Activated CD4-positive, CD25-positive, alpha-beta regulatory T cell treated with anti-CD3 and anti-CD28 coated beads, Interleukin-2, amount 50 U/mL, for 72 hours (primary cell): ENCODE measurements around the gene CCR6.

Experiments
- DNase-seq: peaks from one replicate; pipeline ENCODE4 v3.0.0; 2021

CCR6 gene

DNA sequence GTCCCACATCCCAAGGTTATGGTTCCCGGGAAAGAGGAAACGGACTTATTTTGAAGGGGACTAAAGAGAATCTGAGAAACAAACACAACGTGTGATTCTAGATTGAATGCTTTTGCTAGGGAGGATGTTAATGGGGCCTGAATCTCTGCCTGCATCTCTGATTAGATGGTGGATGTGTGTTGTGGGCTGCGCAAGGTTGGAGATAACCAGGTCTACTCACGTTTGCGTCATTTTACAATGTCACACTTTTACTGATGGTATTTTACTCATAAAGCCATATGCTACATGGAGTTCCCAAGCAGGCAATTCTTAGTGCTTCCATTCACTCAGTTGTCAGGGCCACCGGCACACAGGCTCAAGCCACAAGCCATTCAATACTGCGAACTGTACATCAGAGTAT is 23.2 kb upstream of the CCR6 start:
- no peak for DNase-seq

DNA sequence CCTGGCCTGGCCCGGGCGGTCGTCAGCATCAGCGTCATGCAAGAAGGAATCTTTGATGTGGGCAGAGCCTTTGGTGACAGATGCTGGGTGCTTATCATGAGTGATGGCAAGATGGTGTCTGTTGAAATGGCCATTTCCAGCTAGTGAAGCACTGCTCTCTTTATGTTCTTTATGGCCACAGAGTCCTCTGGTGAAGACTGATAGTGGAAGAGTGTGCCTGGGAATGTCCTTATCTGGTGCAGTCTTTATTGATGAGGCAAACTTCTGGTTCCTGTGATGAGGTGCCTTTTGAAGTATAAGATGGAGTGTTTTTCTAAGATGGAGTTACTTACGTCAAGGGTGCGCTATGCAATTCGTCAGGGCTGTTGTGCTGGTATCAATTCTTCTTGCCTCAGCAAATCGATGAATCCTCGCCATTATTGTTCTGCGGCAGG is 22.6 kb upstream of the CCR6 start:
- no peak for DNase-seq

DNA sequence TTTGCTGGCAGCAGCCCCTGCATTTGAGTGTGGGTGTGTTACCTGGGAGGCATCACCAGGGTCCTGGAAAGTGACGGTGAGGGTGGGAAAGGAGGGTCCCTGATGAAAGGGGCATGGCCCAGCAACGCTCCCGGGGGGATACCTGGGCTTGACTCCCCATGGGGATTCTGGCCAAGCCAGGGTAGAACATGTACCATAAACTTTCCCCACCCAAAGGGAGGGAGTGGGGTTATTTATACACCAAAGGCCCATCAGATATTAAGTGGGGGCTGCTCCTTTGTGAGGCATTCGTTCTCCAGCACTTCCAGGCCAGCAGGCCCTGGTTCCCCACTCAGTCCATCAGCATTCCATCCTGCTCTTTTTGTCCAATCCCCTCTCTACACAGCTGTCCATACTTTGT is 20.6 kb upstream of the CCR6 start:
- DNase-seq = no peak

DNA sequence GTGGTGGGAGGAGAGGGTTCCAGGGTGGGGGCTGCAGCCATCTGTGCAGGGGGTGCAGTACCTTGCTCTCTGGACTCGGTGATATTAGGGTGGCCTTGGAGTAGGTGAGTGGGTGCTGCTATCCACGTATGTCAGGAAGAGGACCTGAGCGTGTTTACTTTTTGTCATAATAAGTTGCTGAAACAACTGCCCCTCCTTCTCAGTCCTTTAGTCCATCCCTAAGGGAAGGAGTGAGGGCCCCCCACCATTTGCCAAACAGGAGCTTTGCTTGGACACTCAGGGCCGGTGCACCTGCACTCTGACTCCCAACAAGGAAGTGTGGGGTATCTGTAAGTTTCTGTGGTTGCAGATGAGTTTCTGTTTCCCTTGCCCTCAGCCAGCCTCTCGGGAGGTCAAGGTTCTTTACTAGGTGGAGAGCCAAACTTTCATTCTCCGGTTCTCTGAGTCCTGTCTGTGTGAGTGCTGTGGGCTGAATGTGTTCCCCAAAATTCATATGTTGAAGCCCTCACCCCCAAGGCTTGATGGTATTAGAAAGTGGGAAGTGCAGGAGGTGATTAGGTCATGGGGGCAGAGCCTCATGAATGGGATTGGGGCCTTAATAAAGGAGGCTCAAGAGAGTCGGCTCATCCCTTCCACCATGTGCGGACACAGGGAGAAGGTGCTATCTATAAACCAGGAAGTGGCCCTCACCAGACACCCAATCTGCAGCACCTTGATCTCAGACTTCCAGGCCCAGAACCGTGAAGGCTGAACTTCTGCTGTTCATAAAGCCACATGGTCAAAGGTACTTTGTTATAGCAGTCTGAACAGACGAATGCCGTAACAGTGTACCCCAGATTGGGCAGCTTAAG is 19.6 kb upstream of the CCR6 start:
- DNase-seq = no peak

DNA sequence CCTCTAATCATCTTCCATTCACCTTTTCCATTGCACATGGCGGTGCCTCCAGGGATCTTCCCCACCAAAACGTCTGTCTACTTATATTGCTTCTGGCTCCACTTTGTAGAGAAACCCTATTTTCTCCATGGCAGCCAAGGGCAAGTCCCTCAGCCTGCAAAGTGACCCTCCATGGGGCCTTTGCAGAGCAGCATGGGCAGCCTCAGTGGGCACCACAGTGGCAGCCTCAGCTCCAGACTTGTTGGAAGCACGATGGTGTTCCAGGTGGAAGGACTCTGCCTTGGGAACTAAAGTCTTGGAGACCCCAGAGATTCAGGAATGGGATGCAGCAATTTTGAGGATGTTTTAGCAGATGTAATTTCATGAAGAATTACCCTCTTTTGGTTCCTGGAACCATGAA is 18.5 kb upstream of the CCR6 start:
- DNase-seq = no peak

DNA sequence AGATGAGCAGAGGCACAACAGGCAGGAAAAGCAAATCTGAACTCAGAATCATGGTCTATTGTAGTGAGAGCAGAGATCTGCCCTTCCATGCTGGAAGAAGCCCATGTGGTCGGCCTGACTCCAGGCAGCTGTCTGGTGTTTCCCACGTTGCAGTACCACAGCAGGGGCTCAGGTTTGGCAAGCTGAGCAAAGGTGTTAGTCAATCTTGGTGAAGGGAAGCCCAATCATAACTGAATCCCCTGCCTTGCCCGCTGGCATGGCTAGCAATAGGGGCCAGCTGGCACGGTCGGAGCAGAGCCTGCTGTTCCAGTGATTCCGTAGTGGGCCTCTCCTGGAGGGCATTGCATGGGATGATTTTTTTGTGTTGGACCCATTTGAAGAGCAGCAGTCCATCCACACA is 17.8 kb upstream of the CCR6 start:
- DNase-seq = no peak

DNA sequence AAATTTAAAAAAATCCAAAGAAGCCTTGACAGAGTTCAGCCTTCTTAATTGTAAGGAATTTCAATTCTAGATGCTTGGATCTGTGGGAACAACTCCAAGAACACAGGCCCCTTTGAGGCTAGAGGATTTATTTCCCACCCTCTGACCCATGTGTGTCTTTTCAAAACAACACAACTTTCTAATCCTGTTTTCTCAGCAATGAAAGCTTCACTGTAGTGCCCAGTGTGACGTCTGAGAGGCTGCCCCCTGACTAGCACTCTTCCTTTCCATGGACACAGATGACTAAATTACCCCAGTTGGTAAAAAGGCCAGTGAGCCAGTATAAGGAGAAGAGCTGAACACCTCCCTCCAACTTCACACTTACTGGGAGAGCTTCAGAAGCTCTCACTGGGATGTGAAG is 16.5 kb upstream of the CCR6 start:
- no peak for DNase-seq

DNA sequence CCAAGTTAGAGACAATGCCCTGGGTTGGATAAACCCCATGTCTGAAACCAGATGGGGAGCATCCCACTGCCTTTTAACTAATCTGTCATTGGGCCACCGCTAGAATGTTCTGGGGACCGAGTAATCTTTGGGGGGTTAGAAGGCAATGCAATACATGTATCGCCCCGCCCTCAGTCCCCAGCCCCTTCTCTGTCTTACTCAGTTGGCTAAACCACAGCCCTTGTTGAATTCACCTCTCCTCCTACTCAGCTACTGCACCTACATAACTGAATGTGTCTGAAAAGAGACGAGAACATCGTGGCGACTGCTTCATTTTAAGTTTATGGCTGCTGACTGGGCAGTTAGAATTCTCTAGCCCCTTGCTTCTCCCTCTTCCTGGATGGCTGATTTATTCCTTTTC is 15.1 kb upstream of the CCR6 start:
- DNase-seq = no peak

DNA sequence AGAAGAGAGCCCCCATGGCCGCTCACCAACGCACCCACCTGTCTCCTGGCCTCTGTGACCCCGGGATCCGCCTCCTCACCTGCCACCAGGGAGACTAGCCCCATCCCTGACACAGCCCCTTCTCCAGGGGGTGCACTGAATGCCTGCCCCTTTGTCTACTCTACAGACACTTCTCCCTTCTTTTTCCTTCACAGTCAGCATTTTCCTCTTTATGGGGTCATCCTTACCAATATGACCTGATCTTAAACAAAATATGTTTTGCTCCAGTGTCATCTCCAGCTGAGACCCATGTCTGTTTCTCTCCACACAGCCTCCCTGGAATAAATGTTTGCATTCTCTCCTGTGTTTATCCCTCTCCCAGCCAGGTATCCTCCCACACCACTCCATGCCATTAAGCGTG is 14.6 kb upstream of the CCR6 start:
- no peak for DNase-seq

DNA sequence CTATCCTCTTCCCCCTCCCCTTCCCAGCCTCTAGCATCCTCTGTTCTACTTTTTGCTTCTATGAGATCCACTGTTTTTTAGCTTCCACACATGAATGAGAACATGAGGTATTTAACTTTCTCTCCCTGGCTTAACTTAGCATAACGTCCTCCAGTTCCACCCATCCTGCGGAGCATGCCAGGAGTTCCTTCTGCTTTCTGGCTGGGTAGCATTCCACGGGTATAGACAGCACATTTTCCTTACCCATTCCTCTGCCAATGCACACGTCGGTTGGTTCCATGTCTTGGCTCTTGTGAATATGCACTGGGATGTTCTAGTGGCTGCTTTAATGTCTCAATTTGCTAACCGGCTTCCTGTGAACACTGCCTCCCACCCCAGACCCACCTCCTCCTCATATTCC is 13.2 kb upstream of the CCR6 start:
- DNase-seq = no peak

DNA sequence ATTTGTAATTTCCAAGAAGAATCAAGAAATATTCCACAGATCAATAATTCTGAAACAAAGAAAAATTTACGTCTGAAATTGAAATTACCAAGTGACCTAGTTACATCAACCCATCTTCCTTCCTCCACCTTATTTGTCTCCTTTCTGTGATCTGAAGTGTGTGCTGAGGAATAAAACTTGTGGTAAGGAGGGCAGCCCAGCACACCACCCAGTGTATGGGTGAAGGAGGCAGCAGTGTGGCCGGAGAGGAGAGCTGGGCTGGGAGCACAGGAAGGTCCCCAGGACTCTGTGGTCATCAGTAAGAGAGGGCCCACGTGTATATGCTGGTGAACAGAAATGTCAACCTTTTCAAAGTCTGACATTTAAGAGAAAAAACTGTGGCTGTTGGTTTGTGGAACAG is 11.3 kb upstream of the CCR6 start:
- DNase-seq = no peak

DNA sequence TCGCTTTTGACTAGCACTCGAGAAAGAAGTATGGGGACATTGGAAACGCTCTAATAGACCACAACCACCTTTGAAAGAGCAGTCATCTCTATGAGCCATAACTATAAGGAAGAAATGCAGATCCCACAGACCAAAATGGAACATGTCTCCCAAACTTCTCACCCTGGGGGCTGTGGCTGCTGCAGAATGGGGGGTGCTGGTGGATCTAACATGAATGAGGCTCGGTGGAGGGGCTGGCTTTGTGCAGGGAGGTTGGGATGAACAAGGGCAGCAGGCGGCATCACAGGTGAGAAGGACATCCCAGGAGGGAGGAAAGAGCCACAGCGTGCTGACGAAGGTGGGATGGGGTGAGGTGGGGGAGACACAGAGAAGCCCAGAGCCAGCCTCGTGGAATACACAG is 10.5 kb upstream of the CCR6 start:
- DNase-seq = no peak

DNA sequence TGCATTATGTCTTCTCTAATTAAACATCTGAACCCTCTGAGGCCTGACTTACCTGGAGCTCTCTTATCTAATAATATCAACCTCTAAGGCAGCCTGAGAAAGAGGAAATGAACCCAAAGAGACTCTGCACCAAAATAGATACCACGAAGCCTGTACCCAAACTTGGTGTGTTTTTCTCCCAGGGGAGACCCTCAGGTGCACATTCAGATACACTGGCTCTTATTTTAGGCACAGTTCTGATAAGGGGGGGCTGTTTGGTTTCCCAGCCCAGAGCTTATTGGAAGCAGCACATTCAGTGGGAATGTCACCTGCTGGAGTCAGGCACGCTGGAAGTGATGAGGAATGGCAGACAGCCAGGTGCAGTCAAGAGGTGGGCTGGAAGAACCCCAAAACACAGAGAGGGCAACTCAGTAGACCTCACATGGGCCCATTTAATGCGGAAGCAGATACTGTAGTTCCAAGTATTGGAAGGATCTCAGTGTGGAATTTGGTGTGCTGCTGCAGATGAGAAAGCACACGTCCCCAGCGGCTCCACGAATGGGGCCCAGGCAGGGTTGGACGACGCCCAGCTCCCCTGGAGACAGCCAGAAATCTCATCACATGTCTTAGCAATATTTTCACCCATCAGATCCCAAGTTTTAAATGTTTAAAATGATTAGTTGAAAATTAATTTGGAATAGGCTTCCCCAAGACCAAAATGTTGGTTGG is 9.7 kb upstream of the CCR6 start:
- DNase-seq = no peak

DNA sequence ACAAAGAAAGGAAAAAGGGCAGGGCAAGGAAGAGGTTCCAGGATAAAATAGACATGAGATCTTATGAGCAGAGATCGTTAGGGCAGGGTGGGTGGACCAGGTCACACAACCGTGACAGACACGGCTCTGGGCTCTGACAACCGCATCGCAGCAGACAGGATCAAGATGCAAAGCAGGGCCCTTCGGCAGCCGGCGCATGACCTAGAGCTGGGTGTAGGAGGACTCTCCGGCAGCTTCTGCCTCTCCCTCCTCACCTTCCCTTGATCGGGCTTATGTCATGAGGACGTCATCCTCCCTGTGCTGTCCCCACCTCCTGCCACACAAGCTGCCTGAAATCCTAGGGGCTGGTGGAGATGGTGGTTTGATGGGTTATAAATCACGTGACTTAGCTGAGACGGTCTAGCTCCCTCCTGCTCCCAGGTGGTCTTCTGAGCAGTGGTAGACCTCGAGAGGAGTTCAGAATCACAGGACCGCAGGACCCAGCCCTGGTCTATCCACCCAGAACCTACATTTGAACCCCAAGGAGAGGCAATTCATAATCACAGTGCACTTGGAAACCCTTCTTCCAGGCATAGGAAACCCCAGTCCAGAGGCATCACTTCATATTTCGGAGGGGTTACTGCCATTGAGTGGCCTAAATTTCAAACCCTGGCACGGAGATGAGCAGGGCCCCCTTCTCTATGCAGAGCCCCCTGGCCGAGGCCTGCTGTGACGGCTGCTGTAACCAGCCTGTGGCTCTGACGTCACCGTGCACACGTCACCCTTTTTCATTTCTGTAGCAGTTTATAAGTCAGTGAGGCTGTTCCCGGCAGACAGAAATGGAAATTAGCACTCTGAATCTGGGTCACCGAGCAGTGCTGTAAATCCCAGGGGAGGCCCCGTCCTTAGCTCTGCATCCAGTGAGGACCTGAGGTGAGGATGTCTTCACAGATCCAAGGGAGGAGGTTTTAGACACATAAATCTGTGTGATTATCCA is 8.7 kb upstream of the CCR6 start:
- DNase-seq = no peak

DNA sequence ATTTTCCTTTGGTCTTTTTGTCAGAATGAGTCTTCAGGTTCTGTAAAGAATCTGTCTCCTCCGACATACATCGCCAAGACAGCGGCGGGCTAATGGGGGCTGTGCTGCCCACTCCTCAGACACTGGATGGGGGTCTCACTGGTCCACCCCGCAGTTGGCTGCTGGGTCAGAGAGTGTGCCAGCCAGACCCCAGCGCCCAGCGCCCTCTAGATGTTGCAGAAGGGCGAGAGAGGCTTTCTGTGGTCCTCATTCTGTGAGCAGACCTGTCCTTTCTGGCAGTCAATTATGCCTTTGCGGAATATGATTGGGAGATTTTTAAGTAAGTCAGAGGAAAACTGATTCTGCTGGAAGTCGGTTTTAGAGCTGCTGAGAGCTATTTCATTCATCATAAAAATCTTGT is 7.8 kb upstream of the CCR6 start:
- DNase-seq = no peak

DNA sequence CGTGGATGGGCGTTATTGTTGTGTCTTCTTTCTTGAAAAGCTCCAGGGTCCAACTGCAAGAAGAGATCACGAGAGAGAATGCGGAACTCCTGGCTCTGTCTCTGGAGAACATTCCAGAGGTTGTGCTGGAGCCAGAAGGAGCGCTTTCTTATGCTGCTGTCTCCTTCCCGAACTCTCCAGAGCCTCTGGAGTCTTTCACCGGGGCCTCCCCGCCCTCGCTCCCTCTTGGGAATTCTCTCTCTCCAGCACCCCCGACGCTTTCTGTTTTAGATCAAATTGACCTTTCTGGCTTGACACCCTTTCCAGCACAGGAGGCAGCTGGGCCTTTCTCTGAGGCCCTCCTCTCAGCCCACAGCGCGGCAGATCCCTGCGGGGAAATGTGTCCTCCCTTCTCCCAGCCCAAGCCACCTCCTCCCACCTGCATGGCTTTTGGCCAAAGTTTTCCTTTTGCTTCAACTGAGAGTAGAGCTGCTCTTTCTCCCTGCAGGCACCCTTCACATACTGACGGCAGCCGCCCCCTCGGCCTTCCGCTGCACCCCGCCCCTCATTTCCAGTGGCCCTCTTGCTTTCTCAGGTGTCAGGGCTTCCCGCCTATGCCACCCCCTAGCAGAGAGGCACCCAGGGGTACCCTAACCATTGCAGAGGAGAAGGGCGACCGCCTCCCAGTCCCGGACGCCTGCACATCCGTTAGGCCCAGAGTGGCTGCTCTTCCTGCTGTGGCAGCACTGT is 6.6 kb upstream of the CCR6 start:
- no peak for DNase-seq

DNA sequence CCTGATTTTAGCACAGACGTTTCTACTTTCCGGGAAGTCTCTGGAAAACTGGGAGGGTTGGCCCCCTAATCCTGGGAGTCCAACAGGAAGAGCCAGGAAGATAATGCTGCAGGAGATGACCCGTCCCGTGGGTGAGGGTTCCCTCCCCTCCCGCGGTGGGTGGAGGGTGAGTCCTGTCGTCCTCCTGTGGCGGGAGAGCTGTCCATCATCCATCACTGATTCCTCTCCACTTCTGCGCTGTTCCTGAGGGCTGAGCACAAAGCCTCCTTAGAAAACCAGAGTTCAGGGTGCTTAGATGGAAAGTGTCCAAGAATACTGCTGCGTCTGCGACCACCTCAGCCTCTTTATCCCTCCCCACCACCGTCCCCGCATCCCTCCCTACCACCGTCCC is 6.1 kb upstream of the CCR6 start:
- no peak for DNase-seq

DNA sequence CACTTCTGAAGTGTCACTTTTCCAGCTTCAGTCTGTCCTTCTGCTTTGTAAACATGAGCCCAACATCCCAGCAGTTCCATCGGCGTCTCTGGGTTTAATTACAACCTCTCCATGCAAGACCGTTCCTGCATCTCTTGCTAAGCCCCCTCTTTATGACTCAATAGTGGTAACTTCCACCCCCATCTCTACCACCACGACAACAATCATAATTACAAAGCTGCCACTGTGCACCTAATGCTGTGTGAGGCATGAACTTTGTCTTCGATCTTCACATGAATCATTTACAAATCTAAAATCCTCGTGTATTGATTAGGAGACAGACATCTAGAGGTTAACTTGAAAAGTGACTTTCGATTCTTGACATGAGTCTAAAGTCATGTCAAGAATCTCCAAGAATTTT is 4.9 kb upstream of the CCR6 start:
- no peak for DNase-seq

DNA sequence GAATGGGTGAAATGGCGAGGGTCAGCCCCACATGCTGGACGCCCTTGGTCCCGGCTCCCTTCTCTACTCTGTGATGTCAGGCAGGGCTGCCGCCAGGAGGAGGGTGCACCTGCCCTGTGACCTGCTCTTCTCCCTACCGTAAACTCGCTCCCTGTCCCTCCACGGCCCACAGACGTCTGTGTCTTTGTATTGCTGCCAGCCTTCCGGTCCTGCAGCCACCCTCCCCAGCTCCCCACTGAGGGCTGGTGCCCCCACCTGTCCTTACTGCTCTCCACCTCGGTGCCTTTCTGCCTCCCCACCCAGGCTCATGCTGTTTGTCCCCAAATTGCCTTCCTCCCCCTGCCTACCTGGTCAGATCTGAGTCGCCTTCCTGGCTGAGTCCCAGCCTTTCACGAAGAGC is 4.1 kb upstream of the CCR6 start:
- no peak for DNase-seq

DNA sequence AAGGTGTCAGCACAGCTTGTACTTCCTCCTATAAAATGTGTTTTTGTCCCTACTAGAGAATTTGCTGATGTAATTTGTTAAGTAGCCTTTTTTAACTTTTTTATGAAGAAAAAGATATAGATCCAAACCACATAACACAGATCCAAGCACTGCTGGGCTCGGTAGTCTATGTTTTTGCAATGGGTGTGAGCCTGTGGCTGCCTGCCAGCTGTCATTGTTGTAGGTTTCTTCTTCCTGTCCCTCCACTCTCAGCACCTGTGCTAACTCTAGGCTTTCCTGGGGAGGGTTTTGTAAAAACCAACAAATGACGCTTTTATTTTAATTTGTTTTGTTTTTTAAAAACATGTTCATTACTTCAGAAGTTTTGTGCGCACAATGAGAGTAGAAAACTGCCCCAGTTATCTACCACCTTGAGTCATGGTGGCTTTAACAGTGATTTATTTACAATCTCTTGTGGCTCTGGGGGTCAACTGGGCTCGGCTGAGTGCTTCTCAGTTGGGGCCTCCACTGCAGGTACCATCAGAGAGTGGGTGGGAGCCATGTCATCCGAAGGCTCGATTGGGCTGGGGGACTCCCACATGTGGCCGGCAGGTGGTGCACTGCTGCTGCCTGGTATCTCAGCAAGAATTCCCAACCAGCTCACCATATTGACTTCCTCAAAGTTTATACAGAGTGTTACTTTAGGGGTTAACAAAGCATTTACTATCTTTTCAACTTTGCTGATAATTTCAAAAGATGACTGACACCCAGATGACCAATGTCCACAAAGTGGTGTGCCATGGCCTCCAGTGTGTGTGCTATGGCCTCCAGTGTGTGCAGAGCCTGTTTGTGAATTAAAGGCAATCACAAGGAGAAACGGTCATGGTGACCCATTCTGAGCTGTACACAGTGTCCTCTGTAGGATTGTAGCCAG is 3.0 kb upstream of the CCR6 start:
- DNase-seq = no peak

DNA sequence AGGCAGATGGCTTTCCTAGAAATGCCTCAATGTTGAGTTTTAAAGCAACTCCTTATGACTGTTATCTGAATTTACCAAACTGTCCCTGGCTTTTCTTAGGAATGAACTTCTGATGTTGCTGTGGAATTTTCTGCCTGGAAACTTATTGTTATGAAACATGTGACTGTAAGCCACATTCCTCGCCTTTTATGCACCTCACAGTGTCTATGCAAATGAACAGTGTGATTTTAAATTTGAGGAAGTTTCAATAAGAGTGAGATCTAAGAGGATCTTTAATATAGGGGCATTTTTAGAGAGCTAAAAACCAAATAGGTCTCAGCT is 2.4 kb upstream of the CCR6 start:
- DNase-seq = no peak

DNA sequence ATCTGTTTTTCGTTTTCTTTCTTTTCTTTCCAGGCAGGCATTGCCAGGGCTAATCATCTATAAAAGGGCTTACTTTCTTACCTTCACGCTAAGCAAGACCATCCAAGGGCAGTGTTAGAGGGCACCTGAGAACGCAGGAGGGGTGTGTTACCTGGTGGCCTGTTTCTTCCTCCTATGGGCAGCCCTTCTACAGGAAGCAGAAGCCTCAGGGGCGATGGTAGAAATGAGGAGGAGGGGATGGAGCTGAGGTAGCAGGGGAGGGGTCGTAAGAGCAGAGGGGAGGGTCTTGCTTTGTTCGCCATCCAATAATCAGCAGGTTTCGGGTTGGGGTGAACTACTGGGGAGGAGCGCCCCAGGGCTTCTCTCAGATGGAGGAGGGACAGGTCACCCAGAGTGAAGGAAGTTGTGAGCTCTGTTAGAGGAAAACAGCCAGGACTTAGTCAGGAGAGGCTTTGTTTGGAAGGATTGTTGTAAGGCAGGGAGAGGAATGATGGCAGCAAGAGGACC is 1.5 kb upstream of the CCR6 start:
- no peak for DNase-seq
